HL-60 (cell line): ENCODE data around the gene DOCK9.
"Not testable (repeated sequence)": the region's sequence is repeated elsewhere in the genome, so short reads cannot be mapped to it uniquely, and the experiment has no call there.

Experiments used
- DNase-seq, 2 experiments: peaks; one replicate each; pipeline ENCODE4 v3.0.0-alpha.2; 2010 to 2020; ENCODE audit warnings: low read depth in 1 of 2, low spot score in 1 of 2
- H3K27ac ChIP-seq: fragments of 250-450 bp; sonication (Bioruptor Pico); replicated peaks from 2 replicates; pipeline ENCODE4 v1.5.1; 2020; ENCODE audit warnings: mild to moderate bottlenecking, moderate library complexity
- H3K27me3 ChIP-seq: fragments of 250-450 bp; sonication (Bioruptor Pico); 2 replicates; pipeline ENCODE4 v1.5.1; 2021; ENCODE audit warnings: mild to moderate bottlenecking, moderate library complexity; ENCODE audit not compliant: insufficient read depth, poor library complexity, severe bottlenecking
- H3K4me3 ChIP-seq: replicated peaks from 2 replicates; pipeline ENCODE4 v1.5.1; 2011; ENCODE audit warnings: mild to moderate bottlenecking, control low read depth, low read length; ENCODE audit not compliant: insufficient read depth
- CTCF ChIP-seq: IDR thresholded peaks from one replicate; pipeline ENCODE4 v1.5.1; 2011; ENCODE audit warnings: low read length, control low read depth, inconsistent platforms; ENCODE audit not compliant: insufficient read depth
- GABPA ChIP-seq: IDR thresholded peaks from 2 replicates; pipeline ENCODE4 v1.6.1; 2012; ENCODE audit warnings: low read depth
- POLR2AphosphoS5 ChIP-seq: IDR thresholded peaks from 2 replicates; pipeline ENCODE4 v1.6.1; 2012; ENCODE audit warnings: low read depth
- REST ChIP-seq: IDR thresholded peaks from 2 replicates; pipeline ENCODE4 v1.6.1; 2012; ENCODE audit warnings: low read depth; ENCODE audit not compliant: insufficient replicate concordance
- SPI1 ChIP-seq: IDR thresholded peaks from 2 replicates; pipeline ENCODE4 v1.6.1; 2012; ENCODE audit warnings: low read depth, mild to moderate bottlenecking, borderline replicate concordance

DOCK9 gene

GRCh38 chr13:98816406-98816805, 161.5 kb downstream of the DOCK9 start:
- Histone ChIP-seq H3K27me3 (peaks cover 2% of the 10 kb centered on the region), H3K27ac (no peak overlapping the region), H3K4me3 (no peak overlapping the region)
- TF ChIP-seq SPI1 (no peak), CTCF (no peak), GABPA (no peak), POLR2AphosphoS5 (no peak), REST (no peak)
- no peak for DNase-seq

GRCh38 chr13:98813993-98814392, 163.9 kb downstream of the DOCK9 start:
- no peak for DNase-seq
- no peak overlapping the region for H3K27ac ChIP-seq
- no peaks in the 10 kb centered on the region for H3K27me3 ChIP-seq
- TF ChIP-seq CTCF (no peak), SPI1 (no peak), GABPA (no peak), POLR2AphosphoS5 (no peak), REST (no peak)
- H3K4me3 ChIP-seq = no peak overlapping the region

GRCh38 chr13:98812186-98812790, 165.6 kb downstream of the DOCK9 start:
- not testable (repeated sequence) for H3K27me3 ChIP-seq, DNase-seq, H3K27ac ChIP-seq, H3K4me3 ChIP-seq

GRCh38 chr13:98810746-98811145, 167.1 kb downstream of the DOCK9 start:
- no peak for DNase-seq
- no peak for TF ChIP-seq REST
- no peak for TF ChIP-seq CTCF
- TF ChIP-seq GABPA = no peak
- no peak for TF ChIP-seq POLR2AphosphoS5
- TF ChIP-seq SPI1 = no peak
- no peak overlapping the region for H3K27ac ChIP-seq
- no peaks in the 10 kb centered on the region for H3K27me3 ChIP-seq
- no peak overlapping the region for H3K4me3 ChIP-seq
